HCT116 (cell line): ENCODE data around the gene LMTK3. TPM values are rescaled to one million over a fixed set of nuclear protein-coding genes. Genes with fewer than 3 reads are reported as not detected.

Source experiments
- ATAC-seq: fragments of 200-7000 bp; cut with Tn5 transposase; 2 replicates; pipeline ENCODE4 v1.9.1; 2020; ENCODE audit warnings: mild to moderate bottlenecking, moderate library complexity
- BruUV-seq: library from RNA; stranded (reverse); fragments of 400-500 nt; replicated peaks from 2 replicates; lab custom pipeline; 2021; lab: Mats Ljungman, UMichigan
- CTCF ChIA-PET: fragments of 300-600 bp; sonication (Branson Sonifier 250); formaldehyde crosslinking; loops from one replicate; lab custom pipeline; 2021; ENCODE audit warnings: antibody characterized with exemption; lab: Charles Lee
- POLR2A ChIA-PET: fragments of 300-600, 350-600 bp; sonication (Branson Sonifier 250); formaldehyde crosslinking; loops from one replicate; lab custom pipeline; 2021; ENCODE audit warnings: antibody characterized with exemption; lab: Charles Lee
- RAD21 ChIA-PET, 2 experiments: fragments of 300-600 bp; sonication (Branson Sonifier 250); formaldehyde crosslinking; loops; one replicate each; lab custom pipeline; 2023; ENCODE audit warnings: low total read pairs in 2 of 2; ENCODE audit not compliant: uncharacterized antibody in 2 of 2, unreplicated experiment in 2 of 2, low non-redundant PET in 1 of 2; lab: Charles Lee
- DNase-seq: peaks from one replicate; pipeline ENCODE4 v3.0.0-alpha.2; 2010; ENCODE audit warnings: low read depth, low spot score
- H2AFZ ChIP-seq: fragments of 200-600 bp; shearing (Covaris generic), sonication (generic); 2 replicates; pipeline ENCODE4 v1.6.1; 2017; ENCODE audit warnings: low read depth, mixed run types, mixed read lengths, antibody characterized with exemption, low read length; ENCODE audit not compliant: poor library complexity, severe bottlenecking
- H3K27ac ChIP-seq: 2 replicates; pipeline ENCODE4 v1.5.1; 2012; ENCODE audit warnings: low read depth, low read length
- H3K27me3 ChIP-seq: fragments of 200-600 bp; sonication (generic); 2 replicates; pipeline ENCODE4 v1.6.1; 2016; ENCODE audit warnings: mixed run types, low read length, mixed read lengths; ENCODE audit not compliant: insufficient read depth
- H3K36me3 ChIP-seq, 2 experiments: fragments of 200-500 bp in 1 of 2; fragments of 200-600 bp in 1 of 2; sonication (Bioruptor generic) in 1 of 2; sonication (generic) in 1 of 2; 2 replicates each; pipeline versions ENCODE4 v1.5.1 to v1.6.1; 2014 to 2016; ENCODE audit warnings: low read length in 2 of 2, inconsistent platforms in 1 of 2, mixed read lengths in 1 of 2, mixed run types in 1 of 2; ENCODE audit not compliant: insufficient read depth in 2 of 2, control insufficient read depth in 1 of 2
- H3K4me1 ChIP-seq, 2 experiments: fragments of 200-600 bp in 1 of 2; sonication (generic) in 1 of 2; 2 replicates each; pipeline versions ENCODE4 v1.5.1 to v1.6.1; 2012 to 2017; ENCODE audit warnings: low read length in 2 of 2, inconsistent platforms in 1 of 2, mild to moderate bottlenecking in 1 of 2, mixed read lengths in 1 of 2, mixed run types in 1 of 2, moderate library complexity in 1 of 2; ENCODE audit not compliant: insufficient read depth in 2 of 2, control insufficient read depth in 1 of 2
- H3K4me2 ChIP-seq: fragments of 200-600 bp; sonication (generic); 2 replicates; pipeline ENCODE4 v1.6.1; 2017; ENCODE audit warnings: mixed run types, low read length, mixed read lengths
- H3K4me3 ChIP-seq, 2 experiments: fragments of 200-600 bp in 1 of 2; sonication (generic) in 1 of 2; replicated peaks in 1 of 2; 2 replicates each; pipeline ENCODE4 v1.5.1; 2011 to 2016; ENCODE audit warnings: low read length in 2 of 2, control low read depth in 1 of 2, low read depth in 1 of 2, mild to moderate bottlenecking in 1 of 2, mixed read lengths in 1 of 2, mixed run types in 1 of 2
- H3K79me2 ChIP-seq: fragments of 200-600 bp; sonication (generic); 2 replicates; pipeline ENCODE4 v1.6.1; 2017; ENCODE audit warnings: mild to moderate bottlenecking, mixed run types, low read length, moderate library complexity, mixed read lengths; ENCODE audit not compliant: insufficient read depth
- H3K9ac ChIP-seq: fragments of 200-600 bp; sonication (generic); 2 replicates; pipeline ENCODE4 v1.6.1; 2016; ENCODE audit warnings: low read length, mixed read lengths
- H3K9me2 ChIP-seq: fragments of 200-600 bp; sonication (generic), shearing (Covaris generic); 2 replicates; pipeline ENCODE4 v1.6.1; 2017; ENCODE audit warnings: mixed run types, mild to moderate bottlenecking, moderate library complexity; ENCODE audit not compliant: insufficient read depth
- H3K9me3 ChIP-seq, 2 experiments: fragments of 200-500 bp in 1 of 2; fragments of 200-600 bp in 1 of 2; sonication (Bioruptor generic) in 1 of 2; sonication (generic) in 1 of 2; 2 replicates each; pipeline ENCODE4 v1.6.1; 2014 to 2017; ENCODE audit warnings: low read length in 2 of 2, mixed read lengths in 2 of 2, inconsistent platforms in 1 of 2, low read depth in 1 of 2, mild to moderate bottlenecking in 1 of 2, mixed run types in 1 of 2, moderate library complexity in 1 of 2; ENCODE audit not compliant: control insufficient read depth in 1 of 2, insufficient read depth in 1 of 2
- H4K20me1 ChIP-seq: fragments of 200-600 bp; sonication (generic), shearing (Covaris generic); 2 replicates; pipeline ENCODE4 v1.6.1; 2017; ENCODE audit warnings: mixed run types, mild to moderate bottlenecking, moderate library complexity; ENCODE audit not compliant: insufficient read depth
- CBX3 ChIP-seq: IDR thresholded peaks from 2 replicates; pipeline ENCODE4 v1.6.1; 2012; ENCODE audit warnings: low read depth
- CEBPB ChIP-seq: IDR thresholded peaks from 2 replicates; pipeline ENCODE4 v1.6.1; 2012; ENCODE audit warnings: low read depth
- EGR1 ChIP-seq: IDR thresholded peaks from 2 replicates; pipeline ENCODE4 v1.6.1; 2012; ENCODE audit warnings: low read depth
- EZH2 ChIP-seq: fragments of 200-600 bp; sonication (generic); IDR thresholded peaks from 2 replicates; pipeline ENCODE4 v1.6.1; 2017; ENCODE audit warnings: antibody characterized with exemption, mixed run types
- JUND ChIP-seq: IDR thresholded peaks from 2 replicates; pipeline ENCODE4 v1.6.1; 2012
- MAX ChIP-seq: IDR thresholded peaks from 2 replicates; pipeline ENCODE4 v1.6.1; 2012
- POLR2AphosphoS5 ChIP-seq: IDR thresholded peaks from 2 replicates; pipeline ENCODE4 v1.6.1; 2011; ENCODE audit warnings: mild to moderate bottlenecking, low read depth, low read length, moderate library complexity
- RAD21 ChIP-seq: IDR thresholded peaks from 2 replicates; pipeline ENCODE4 v1.6.1; 2012; ENCODE audit warnings: low read depth, mild to moderate bottlenecking
- SIN3A ChIP-seq: IDR thresholded peaks from 2 replicates; pipeline ENCODE4 v1.6.1; 2012; ENCODE audit warnings: low read depth
- SP1 ChIP-seq: IDR thresholded peaks from 2 replicates; pipeline ENCODE4 v1.6.1; 2012; ENCODE audit warnings: low read depth
- YY1 ChIP-seq: IDR thresholded peaks from 2 replicates; pipeline ENCODE4 v1.6.1; 2011; ENCODE audit warnings: low read length, low read depth, moderate library complexity, mild to moderate bottlenecking; ENCODE audit not compliant: insufficient replicate concordance; ENCODE audit errors: extremely low read depth
- ZFX ChIP-seq: fragments of 450-650 bp; IDR thresholded peaks from 2 replicates; pipeline ENCODE4 v1.6.1; 2017
- intact Hi-C: fragments of 100-400 bp; cut with micrococcal nuclease; formaldehyde crosslinking; loops from 2 replicates; pipeline ENCODE4 v1.10.0; 2022
- total RNA-seq: library from RNA; stranded (reverse); gene quantifications from one replicate; pipeline ENCODE4 v1.2.1, GENCODE V29; 2021; ENCODE audit not compliant: unreplicated experiment
- TF ChIP-seq, protein P1 (sequence below), 3 experiments: fragments of 200-600 bp in 1 of 3; sonication (generic) in 1 of 3; IDR thresholded peaks in 2 of 3; conservative IDR thresholded peaks in 1 of 3; 2 replicates each; pipeline ENCODE4 v1.5.1; 2012 to 2017; ENCODE audit warnings: low read depth in 2 of 3, low read length in 2 of 3, antibody characterized with exemption in 1 of 3, borderline replicate concordance in 1 of 3, control low read depth in 1 of 3, mild to moderate bottlenecking in 1 of 3, mixed read lengths in 1 of 3, mixed run types in 1 of 3, moderate library complexity in 1 of 3; ENCODE audit not compliant: insufficient read depth in 1 of 3
- TF ChIP-seq, protein P2 (sequence below): IDR thresholded peaks from 2 replicates; pipeline ENCODE4 v1.6.1; 2012; ENCODE audit warnings: low read depth

LMTK3 gene
- total RNA-seq, 1 experiment from 2014 or later: 19.9 TPM

DNA sequence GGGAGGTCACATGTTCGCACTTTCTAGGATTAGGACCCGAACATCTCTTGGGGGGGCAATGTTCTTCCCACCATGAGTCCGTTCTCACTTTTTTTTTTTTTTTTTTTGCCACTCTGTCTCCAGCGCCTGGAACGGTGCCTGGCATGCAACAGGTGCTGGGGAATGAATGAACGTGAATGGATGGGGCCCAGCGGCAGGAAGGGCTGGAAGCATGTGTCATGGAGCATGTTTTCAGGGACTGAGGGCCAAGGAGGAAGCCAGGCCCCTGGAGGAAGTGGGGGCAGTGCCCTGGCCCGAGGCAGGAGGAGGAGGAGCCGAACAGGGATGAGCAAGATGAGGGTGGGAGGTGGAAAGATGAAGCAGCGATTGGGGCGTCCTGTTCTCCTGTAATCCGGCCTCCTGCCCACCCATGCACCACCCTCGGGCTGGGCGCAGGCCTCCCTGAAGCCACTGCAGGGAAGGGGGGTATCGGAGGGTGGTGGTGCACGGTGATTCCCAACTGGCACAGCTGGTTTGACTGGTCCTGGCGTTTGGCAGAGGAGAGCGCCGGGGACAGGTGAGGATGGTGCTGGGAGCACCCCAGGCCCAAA is 31.6 kb upstream of the LMTK3 start:
- Histone ChIP-seq H4K20me1 (no peaks in the 10 kb centered on the region), H3K79me2 (no peaks in the 10 kb centered on the region), H3K27me3 (no peaks in the 10 kb centered on the region), H3K9me3 (no peaks in the 10 kb centered on the region), H3K9ac (peak overlapping the region; percentile 34), H3K36me3 (no peaks in the 10 kb centered on the region), H3K4me2 (peak overlapping the region; percentile 69), H3K4me3 (peak overlapping the region; percentile 35 to 36), H3K27ac (peak overlapping the region; percentile 72), H2AFZ (peak overlapping the region; percentile 92), H3K9me2 (no peaks in the 10 kb centered on the region), H3K4me1 (peaks cover 11 to 22% of the 10 kb centered on the region in 2 experiments)
- RAD21 ChIA-PET: no interaction called here
- TF ChIP-seq POLR2AphosphoS5 (peak; percentile 76), SIN3A (0 out of 2 replicates have a peak, but pooled peaks have one; percentile 49), MAX (peak; percentile 89), ZFX (peak; percentile 31; the same call in 1 of the 2 replicates), CEBPB (no peak), YY1 (peak; percentile 56), CBX3 (peak; percentile 94), SP1 (peak; percentile 87), RAD21 (no peak)
- intact Hi-C loops: loop anchor here (2.0 kb wide), 1 partner anchor 26 kb away; no protein-coding TSS in a partner anchor
- POLR2A ChIA-PET: no interaction called here
- DNase-seq (peak; percentile 53), ATAC-seq (peak; percentile 88)
- BruUV-seq: no TSS peak
- CTCF ChIA-PET: no interaction called here

GRCh38 chr19:48541813-48542212 is 30.2 kb upstream of the LMTK3 start:
- no peak overlapping the region for H2AFZ ChIP-seq
- ATAC-seq: no peak
- no peaks in the 10 kb centered on the region for H3K27me3 ChIP-seq
- no TSS peak for BruUV-seq
- no peak overlapping the region for H3K4me3 ChIP-seq
- H3K36me3 ChIP-seq: no peaks in the 10 kb centered on the region
- H3K4me2 ChIP-seq: no peak overlapping the region
- no peaks in the 10 kb centered on the region for H3K79me2 ChIP-seq
- DNase-seq: no peak
- no peaks in the 10 kb centered on the region for H4K20me1 ChIP-seq
- no peak overlapping the region for H3K27ac ChIP-seq
- CTCF ChIA-PET: no interaction called here
- no peaks in the 10 kb centered on the region for H3K9me3 ChIP-seq
- RAD21 ChIA-PET: no interaction called here
- POLR2A ChIA-PET: no interaction called here
- no peak overlapping the region for H3K9ac ChIP-seq
- peaks cover 11 to 22% of the 10 kb centered on the region in 2 experiments for H3K4me1 ChIP-seq
- intact Hi-C loops: loop anchor here (2.0 kb wide), 1 partner anchor 27 kb away; no protein-coding TSS in a partner anchor
- H3K9me2 ChIP-seq: no peaks in the 10 kb centered on the region
- TF ChIP-seq EZH2 (no peak), EGR1 (no peak), YY1 (no peak), CEBPB (no peak), MAX (no peak), POLR2AphosphoS5 (no peak), ZFX (no peak), JUND (no peak), SP1 (no peak)
- TF ChIP-seq, protein P1, sequence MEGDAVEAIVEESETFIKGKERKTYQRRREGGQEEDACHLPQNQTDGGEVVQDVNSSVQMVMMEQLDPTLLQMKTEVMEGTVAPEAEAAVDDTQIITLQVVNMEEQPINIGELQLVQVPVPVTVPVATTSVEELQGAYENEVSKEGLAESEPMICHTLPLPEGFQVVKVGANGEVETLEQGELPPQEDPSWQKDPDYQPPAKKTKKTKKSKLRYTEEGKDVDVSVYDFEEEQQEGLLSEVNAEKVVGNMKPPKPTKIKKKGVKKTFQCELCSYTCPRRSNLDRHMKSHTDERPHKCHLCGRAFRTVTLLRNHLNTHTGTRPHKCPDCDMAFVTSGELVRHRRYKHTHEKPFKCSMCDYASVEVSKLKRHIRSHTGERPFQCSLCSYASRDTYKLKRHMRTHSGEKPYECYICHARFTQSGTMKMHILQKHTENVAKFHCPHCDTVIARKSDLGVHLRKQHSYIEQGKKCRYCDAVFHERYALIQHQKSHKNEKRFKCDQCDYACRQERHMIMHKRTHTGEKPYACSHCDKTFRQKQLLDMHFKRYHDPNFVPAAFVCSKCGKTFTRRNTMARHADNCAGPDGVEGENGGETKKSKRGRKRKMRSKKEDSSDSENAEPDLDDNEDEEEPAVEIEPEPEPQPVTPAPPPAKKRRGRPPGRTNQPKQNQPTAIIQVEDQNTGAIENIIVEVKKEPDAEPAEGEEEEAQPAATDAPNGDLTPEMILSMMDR (IDR thresholded peaks at IDR 0.05 in 2 of 3, conservative IDR thresholded peaks at IDR 0.05 in 1 of 3; ENCODE audit: borderline replicate concordance in 1 of 3, insufficient read depth in 1 of 3, low read depth in 2 of 3, low read length in 2 of 3): no peak
- TF ChIP-seq, protein P2, sequence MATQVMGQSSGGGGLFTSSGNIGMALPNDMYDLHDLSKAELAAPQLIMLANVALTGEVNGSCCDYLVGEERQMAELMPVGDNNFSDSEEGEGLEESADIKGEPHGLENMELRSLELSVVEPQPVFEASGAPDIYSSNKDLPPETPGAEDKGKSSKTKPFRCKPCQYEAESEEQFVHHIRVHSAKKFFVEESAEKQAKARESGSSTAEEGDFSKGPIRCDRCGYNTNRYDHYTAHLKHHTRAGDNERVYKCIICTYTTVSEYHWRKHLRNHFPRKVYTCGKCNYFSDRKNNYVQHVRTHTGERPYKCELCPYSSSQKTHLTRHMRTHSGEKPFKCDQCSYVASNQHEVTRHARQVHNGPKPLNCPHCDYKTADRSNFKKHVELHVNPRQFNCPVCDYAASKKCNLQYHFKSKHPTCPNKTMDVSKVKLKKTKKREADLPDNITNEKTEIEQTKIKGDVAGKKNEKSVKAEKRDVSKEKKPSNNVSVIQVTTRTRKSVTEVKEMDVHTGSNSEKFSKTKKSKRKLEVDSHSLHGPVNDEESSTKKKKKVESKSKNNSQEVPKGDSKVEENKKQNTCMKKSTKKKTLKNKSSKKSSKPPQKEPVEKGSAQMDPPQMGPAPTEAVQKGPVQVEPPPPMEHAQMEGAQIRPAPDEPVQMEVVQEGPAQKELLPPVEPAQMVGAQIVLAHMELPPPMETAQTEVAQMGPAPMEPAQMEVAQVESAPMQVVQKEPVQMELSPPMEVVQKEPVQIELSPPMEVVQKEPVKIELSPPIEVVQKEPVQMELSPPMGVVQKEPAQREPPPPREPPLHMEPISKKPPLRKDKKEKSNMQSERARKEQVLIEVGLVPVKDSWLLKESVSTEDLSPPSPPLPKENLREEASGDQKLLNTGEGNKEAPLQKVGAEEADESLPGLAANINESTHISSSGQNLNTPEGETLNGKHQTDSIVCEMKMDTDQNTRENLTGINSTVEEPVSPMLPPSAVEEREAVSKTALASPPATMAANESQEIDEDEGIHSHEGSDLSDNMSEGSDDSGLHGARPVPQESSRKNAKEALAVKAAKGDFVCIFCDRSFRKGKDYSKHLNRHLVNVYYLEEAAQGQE: no peak
